HCT116 (cell line): ENCODE measurements around the gene RC3H2. TPM values are rescaled to one million over a fixed set of nuclear protein-coding genes. Genes with fewer than 3 reads are reported as not detected.

Experiments
- ATAC-seq: fragments of 200-7000 bp; cut with Tn5 transposase; 2 replicates; pipeline ENCODE4 v1.9.1; 2020; ENCODE audit warnings: mild to moderate bottlenecking, moderate library complexity
- BruUV-seq: library from RNA; stranded (reverse); fragments of 400-500 nt; replicated peaks from 2 replicates; lab custom pipeline; 2021; lab: Mats Ljungman, UMichigan
- CTCF ChIA-PET: fragments of 300-600 bp; sonication (Branson Sonifier 250); formaldehyde crosslinking; loops from one replicate; lab custom pipeline; 2021; ENCODE audit warnings: antibody characterized with exemption; lab: Charles Lee
- POLR2A ChIA-PET: fragments of 300-600, 350-600 bp; sonication (Branson Sonifier 250); formaldehyde crosslinking; loops from one replicate; lab custom pipeline; 2021; ENCODE audit warnings: antibody characterized with exemption; lab: Charles Lee
- RAD21 ChIA-PET, 2 experiments: fragments of 300-600 bp; sonication (Branson Sonifier 250); formaldehyde crosslinking; loops; one replicate each; lab custom pipeline; 2023; ENCODE audit warnings: low total read pairs in 2 of 2; ENCODE audit not compliant: uncharacterized antibody in 2 of 2, unreplicated experiment in 2 of 2, low non-redundant PET in 1 of 2; lab: Charles Lee
- DNase-seq: peaks from one replicate; pipeline ENCODE4 v3.0.0-alpha.2; 2010; ENCODE audit warnings: low read depth, low spot score
- H2AFZ ChIP-seq: fragments of 200-600 bp; shearing (Covaris generic), sonication (generic); 2 replicates; pipeline ENCODE4 v1.6.1; 2017; ENCODE audit warnings: low read depth, mixed run types, mixed read lengths, antibody characterized with exemption, low read length; ENCODE audit not compliant: poor library complexity, severe bottlenecking
- H3K27ac ChIP-seq: 2 replicates; pipeline ENCODE4 v1.5.1; 2012; ENCODE audit warnings: low read depth, low read length
- H3K27me3 ChIP-seq: fragments of 200-600 bp; sonication (generic); 2 replicates; pipeline ENCODE4 v1.6.1; 2016; ENCODE audit warnings: mixed run types, low read length, mixed read lengths; ENCODE audit not compliant: insufficient read depth
- H3K36me3 ChIP-seq, 2 experiments: fragments of 200-500 bp in 1 of 2; fragments of 200-600 bp in 1 of 2; sonication (Bioruptor generic) in 1 of 2; sonication (generic) in 1 of 2; 2 replicates each; pipeline versions ENCODE4 v1.5.1 to v1.6.1; 2014 to 2016; ENCODE audit warnings: low read length in 2 of 2, inconsistent platforms in 1 of 2, mixed read lengths in 1 of 2, mixed run types in 1 of 2; ENCODE audit not compliant: insufficient read depth in 2 of 2, control insufficient read depth in 1 of 2
- H3K4me1 ChIP-seq, 2 experiments: fragments of 200-600 bp in 1 of 2; sonication (generic) in 1 of 2; 2 replicates each; pipeline versions ENCODE4 v1.5.1 to v1.6.1; 2012 to 2017; ENCODE audit warnings: low read length in 2 of 2, inconsistent platforms in 1 of 2, mild to moderate bottlenecking in 1 of 2, mixed read lengths in 1 of 2, mixed run types in 1 of 2, moderate library complexity in 1 of 2; ENCODE audit not compliant: insufficient read depth in 2 of 2, control insufficient read depth in 1 of 2
- H3K4me2 ChIP-seq: fragments of 200-600 bp; sonication (generic); 2 replicates; pipeline ENCODE4 v1.6.1; 2017; ENCODE audit warnings: mixed run types, low read length, mixed read lengths
- H3K4me3 ChIP-seq, 2 experiments: fragments of 200-600 bp in 1 of 2; sonication (generic) in 1 of 2; replicated peaks in 1 of 2; 2 replicates each; pipeline ENCODE4 v1.5.1; 2011 to 2016; ENCODE audit warnings: low read length in 2 of 2, control low read depth in 1 of 2, low read depth in 1 of 2, mild to moderate bottlenecking in 1 of 2, mixed read lengths in 1 of 2, mixed run types in 1 of 2
- H3K79me2 ChIP-seq: fragments of 200-600 bp; sonication (generic); 2 replicates; pipeline ENCODE4 v1.6.1; 2017; ENCODE audit warnings: mild to moderate bottlenecking, mixed run types, low read length, moderate library complexity, mixed read lengths; ENCODE audit not compliant: insufficient read depth
- H3K9ac ChIP-seq: fragments of 200-600 bp; sonication (generic); 2 replicates; pipeline ENCODE4 v1.6.1; 2016; ENCODE audit warnings: low read length, mixed read lengths
- H3K9me2 ChIP-seq: fragments of 200-600 bp; sonication (generic), shearing (Covaris generic); 2 replicates; pipeline ENCODE4 v1.6.1; 2017; ENCODE audit warnings: mixed run types, mild to moderate bottlenecking, moderate library complexity; ENCODE audit not compliant: insufficient read depth
- H3K9me3 ChIP-seq, 2 experiments: fragments of 200-500 bp in 1 of 2; fragments of 200-600 bp in 1 of 2; sonication (Bioruptor generic) in 1 of 2; sonication (generic) in 1 of 2; 2 replicates each; pipeline ENCODE4 v1.6.1; 2014 to 2017; ENCODE audit warnings: low read length in 2 of 2, mixed read lengths in 2 of 2, inconsistent platforms in 1 of 2, low read depth in 1 of 2, mild to moderate bottlenecking in 1 of 2, mixed run types in 1 of 2, moderate library complexity in 1 of 2; ENCODE audit not compliant: control insufficient read depth in 1 of 2, insufficient read depth in 1 of 2
- H4K20me1 ChIP-seq: fragments of 200-600 bp; sonication (generic), shearing (Covaris generic); 2 replicates; pipeline ENCODE4 v1.6.1; 2017; ENCODE audit warnings: mixed run types, mild to moderate bottlenecking, moderate library complexity; ENCODE audit not compliant: insufficient read depth
- CBX3 ChIP-seq: IDR thresholded peaks from 2 replicates; pipeline ENCODE4 v1.6.1; 2012; ENCODE audit warnings: low read depth
- FOSL1 ChIP-seq: IDR thresholded peaks from 2 replicates; pipeline ENCODE4 v1.6.1; 2012; ENCODE audit warnings: low read depth
- JUND ChIP-seq: IDR thresholded peaks from 2 replicates; pipeline ENCODE4 v1.6.1; 2012
- SP1 ChIP-seq: IDR thresholded peaks from 2 replicates; pipeline ENCODE4 v1.6.1; 2012; ENCODE audit warnings: low read depth
- YY1 ChIP-seq: IDR thresholded peaks from 2 replicates; pipeline ENCODE4 v1.6.1; 2011; ENCODE audit warnings: low read length, low read depth, moderate library complexity, mild to moderate bottlenecking; ENCODE audit not compliant: insufficient replicate concordance; ENCODE audit errors: extremely low read depth
- intact Hi-C: fragments of 100-400 bp; cut with micrococcal nuclease; formaldehyde crosslinking; loops from 2 replicates; pipeline ENCODE4 v1.10.0; 2022
- total RNA-seq: library from RNA; stranded (reverse); gene quantifications from one replicate; pipeline ENCODE4 v1.2.1, GENCODE V29; 2021; ENCODE audit not compliant: unreplicated experiment
- TF ChIP-seq, protein P1 (sequence below), 3 experiments: fragments of 200-600 bp in 1 of 3; sonication (generic) in 1 of 3; IDR thresholded peaks in 2 of 3; conservative IDR thresholded peaks in 1 of 3; 2 replicates each; pipeline ENCODE4 v1.5.1; 2012 to 2017; ENCODE audit warnings: low read depth in 2 of 3, low read length in 2 of 3, antibody characterized with exemption in 1 of 3, borderline replicate concordance in 1 of 3, control low read depth in 1 of 3, mild to moderate bottlenecking in 1 of 3, mixed read lengths in 1 of 3, mixed run types in 1 of 3, moderate library complexity in 1 of 3; ENCODE audit not compliant: insufficient read depth in 1 of 3
- TF ChIP-seq, protein P2 (sequence below): IDR thresholded peaks from 2 replicates; pipeline ENCODE4 v1.6.1; 2012; ENCODE audit warnings: low read depth

Gene RC3H2
- total RNA-seq, 1 experiment from 2014 or later: 53.8 TPM

DNA sequence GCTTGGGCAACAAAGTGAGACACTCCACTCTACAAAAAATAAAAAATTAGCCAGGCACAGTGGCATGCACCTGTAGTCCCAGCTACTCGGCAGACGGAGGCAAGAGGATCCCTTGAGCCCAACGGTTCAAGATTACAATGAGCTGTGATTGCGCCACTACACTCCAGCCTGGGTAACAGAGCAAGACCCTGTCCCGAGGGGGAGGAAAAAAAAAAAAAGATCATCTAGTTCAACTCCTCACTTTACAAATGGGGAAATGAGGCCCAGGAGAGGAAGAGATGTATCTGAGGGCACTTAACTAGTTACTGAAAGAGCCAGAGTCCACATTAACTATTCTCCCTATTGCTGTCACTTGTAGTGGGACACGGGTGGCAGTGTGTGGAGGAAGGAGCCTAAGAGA lies 90.6 kb downstream of the RC3H2 start:
- ATAC-seq: no peak
- intact Hi-C loops: loop anchor here (5.0 kb wide), 1 partner anchor 533 kb away; no protein-coding TSS in a partner anchor

DNA sequence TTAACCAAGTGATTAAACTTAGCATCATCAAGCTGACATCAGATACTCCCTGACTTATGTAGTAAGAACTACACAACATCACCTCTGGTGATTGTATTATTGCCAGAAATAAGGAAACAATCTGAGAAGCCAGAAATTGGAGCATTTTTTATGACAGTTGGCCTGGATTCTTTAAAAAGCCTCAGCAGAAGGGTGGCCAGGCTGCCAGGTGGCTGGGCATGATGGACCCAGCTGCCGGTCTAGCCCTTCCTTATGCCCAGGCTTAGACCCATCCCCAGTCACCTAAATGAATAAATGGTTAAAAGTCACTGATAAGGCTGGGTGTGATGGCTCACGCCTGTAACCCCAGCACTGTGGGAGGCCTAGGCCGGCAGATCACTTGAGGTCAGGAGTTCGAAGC lies 92.4 kb downstream of the RC3H2 start:
- Histone ChIP-seq H3K9me3 (no peaks in the 10 kb centered on the region), H3K4me2 (no peak overlapping the region), H3K27me3 (no peaks in the 10 kb centered on the region), H3K4me1 (peaks cover 4 to 10% of the 10 kb centered on the region in 2 experiments; a peak in 3 of 4 replicates), H4K20me1 (no peaks in the 10 kb centered on the region), H2AFZ (no peak overlapping the region), H3K36me3 (no peaks in the 10 kb centered on the region), H3K4me3 (no peak overlapping the region), H3K9me2 (no peaks in the 10 kb centered on the region), H3K9ac (no peak overlapping the region), H3K27ac (no peak overlapping the region), H3K79me2 (no peaks in the 10 kb centered on the region)
- BruUV-seq: no TSS peak
- POLR2A ChIA-PET: no interaction called here
- intact Hi-C loops: loop anchor here (5.0 kb wide), 1 partner anchor 535 kb away; no protein-coding TSS in a partner anchor
- TF ChIP-seq, protein P1, sequence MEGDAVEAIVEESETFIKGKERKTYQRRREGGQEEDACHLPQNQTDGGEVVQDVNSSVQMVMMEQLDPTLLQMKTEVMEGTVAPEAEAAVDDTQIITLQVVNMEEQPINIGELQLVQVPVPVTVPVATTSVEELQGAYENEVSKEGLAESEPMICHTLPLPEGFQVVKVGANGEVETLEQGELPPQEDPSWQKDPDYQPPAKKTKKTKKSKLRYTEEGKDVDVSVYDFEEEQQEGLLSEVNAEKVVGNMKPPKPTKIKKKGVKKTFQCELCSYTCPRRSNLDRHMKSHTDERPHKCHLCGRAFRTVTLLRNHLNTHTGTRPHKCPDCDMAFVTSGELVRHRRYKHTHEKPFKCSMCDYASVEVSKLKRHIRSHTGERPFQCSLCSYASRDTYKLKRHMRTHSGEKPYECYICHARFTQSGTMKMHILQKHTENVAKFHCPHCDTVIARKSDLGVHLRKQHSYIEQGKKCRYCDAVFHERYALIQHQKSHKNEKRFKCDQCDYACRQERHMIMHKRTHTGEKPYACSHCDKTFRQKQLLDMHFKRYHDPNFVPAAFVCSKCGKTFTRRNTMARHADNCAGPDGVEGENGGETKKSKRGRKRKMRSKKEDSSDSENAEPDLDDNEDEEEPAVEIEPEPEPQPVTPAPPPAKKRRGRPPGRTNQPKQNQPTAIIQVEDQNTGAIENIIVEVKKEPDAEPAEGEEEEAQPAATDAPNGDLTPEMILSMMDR (IDR thresholded peaks at IDR 0.05 in 2 of 3, conservative IDR thresholded peaks at IDR 0.05 in 1 of 3; ENCODE audit: borderline replicate concordance in 1 of 3, insufficient read depth in 1 of 3, low read depth in 2 of 3, low read length in 2 of 3): no peak
- TF ChIP-seq, protein P2, sequence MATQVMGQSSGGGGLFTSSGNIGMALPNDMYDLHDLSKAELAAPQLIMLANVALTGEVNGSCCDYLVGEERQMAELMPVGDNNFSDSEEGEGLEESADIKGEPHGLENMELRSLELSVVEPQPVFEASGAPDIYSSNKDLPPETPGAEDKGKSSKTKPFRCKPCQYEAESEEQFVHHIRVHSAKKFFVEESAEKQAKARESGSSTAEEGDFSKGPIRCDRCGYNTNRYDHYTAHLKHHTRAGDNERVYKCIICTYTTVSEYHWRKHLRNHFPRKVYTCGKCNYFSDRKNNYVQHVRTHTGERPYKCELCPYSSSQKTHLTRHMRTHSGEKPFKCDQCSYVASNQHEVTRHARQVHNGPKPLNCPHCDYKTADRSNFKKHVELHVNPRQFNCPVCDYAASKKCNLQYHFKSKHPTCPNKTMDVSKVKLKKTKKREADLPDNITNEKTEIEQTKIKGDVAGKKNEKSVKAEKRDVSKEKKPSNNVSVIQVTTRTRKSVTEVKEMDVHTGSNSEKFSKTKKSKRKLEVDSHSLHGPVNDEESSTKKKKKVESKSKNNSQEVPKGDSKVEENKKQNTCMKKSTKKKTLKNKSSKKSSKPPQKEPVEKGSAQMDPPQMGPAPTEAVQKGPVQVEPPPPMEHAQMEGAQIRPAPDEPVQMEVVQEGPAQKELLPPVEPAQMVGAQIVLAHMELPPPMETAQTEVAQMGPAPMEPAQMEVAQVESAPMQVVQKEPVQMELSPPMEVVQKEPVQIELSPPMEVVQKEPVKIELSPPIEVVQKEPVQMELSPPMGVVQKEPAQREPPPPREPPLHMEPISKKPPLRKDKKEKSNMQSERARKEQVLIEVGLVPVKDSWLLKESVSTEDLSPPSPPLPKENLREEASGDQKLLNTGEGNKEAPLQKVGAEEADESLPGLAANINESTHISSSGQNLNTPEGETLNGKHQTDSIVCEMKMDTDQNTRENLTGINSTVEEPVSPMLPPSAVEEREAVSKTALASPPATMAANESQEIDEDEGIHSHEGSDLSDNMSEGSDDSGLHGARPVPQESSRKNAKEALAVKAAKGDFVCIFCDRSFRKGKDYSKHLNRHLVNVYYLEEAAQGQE: no peak
- TF ChIP-seq SP1: no peak
- no peak for TF ChIP-seq YY1
- TF ChIP-seq CBX3: no peak
- DNase-seq (no peak), ATAC-seq (no peak)
- RAD21 ChIA-PET: no interaction called here
- CTCF ChIA-PET: interaction anchor here (1.2 to 2.9 kb wide), 3 partner anchors 314 to 462 kb away, joined by 3 to 23 read pairs (median 5); no protein-coding TSS in a partner anchor

More for the DNA sequence above, 90.6 kb downstream of the RC3H2 start:
- no peak overlapping the region for H3K27ac ChIP-seq
- no peaks in the 10 kb centered on the region for H4K20me1 ChIP-seq
- H3K79me2 ChIP-seq: no peaks in the 10 kb centered on the region
- no peak overlapping the region for H3K4me2 ChIP-seq
- H3K27me3 ChIP-seq: no peaks in the 10 kb centered on the region
- no TSS peak for BruUV-seq
- H3K4me3 ChIP-seq: no peak overlapping the region
- POLR2A ChIA-PET: no interaction called here
- no peak overlapping the region for H2AFZ ChIP-seq
- no peaks in the 10 kb centered on the region for H3K9me3 ChIP-seq
- H3K36me3 ChIP-seq: peaks cover 0 to 3% of the 10 kb centered on the region in 2 experiments; a peak in 1 of 4 replicates
- H3K4me1 ChIP-seq: peaks cover 4 to 10% of the 10 kb centered on the region in 2 experiments; a peak in 3 of 4 replicates
- RAD21 ChIA-PET: no interaction called here
- CTCF ChIA-PET: no interaction called here
- no peaks in the 10 kb centered on the region for H3K9me2 ChIP-seq
- no peak for DNase-seq
- no peak for TF ChIP-seq SP1
- TF ChIP-seq JUND: no peak
- no peak for TF ChIP-seq FOSL1
- H3K9ac ChIP-seq: no peak overlapping the region
